DOHH2 (cell line): Measurements from ENCODE around the gene CCBE1.

Experiments used
- H3F3A ChIP-seq: fragments of 200-600 bp; sonication (generic), shearing (Covaris generic); 2 replicates; pipeline ENCODE4 v1.6.0; 2016; ENCODE audit warnings: antibody characterized with exemption, mild to moderate bottlenecking; ENCODE audit not compliant: control insufficient read depth, insufficient read depth
- H3K27ac ChIP-seq: fragments of 200-600 bp; sonication (generic); 2 replicates; pipeline ENCODE4 v1.5.1; 2014; ENCODE audit warnings: low read depth, mild to moderate bottlenecking, low read length, moderate library complexity
- H3K27me3 ChIP-seq: fragments of 200-600 bp; sonication (generic); 2 replicates; pipeline ENCODE4 v1.6.1; 2014; ENCODE audit warnings: mild to moderate bottlenecking, low read length, mixed read lengths; ENCODE audit not compliant: control insufficient read depth
- H3K36me3 ChIP-seq: fragments of 200-600 bp; sonication (generic); 2 replicates; pipeline ENCODE4 v1.6.1; 2014; ENCODE audit warnings: mild to moderate bottlenecking, low read length, moderate library complexity, mixed read lengths; ENCODE audit not compliant: control insufficient read depth
- H3K4me1 ChIP-seq: fragments of 200-600 bp; sonication (generic); 2 replicates; pipeline ENCODE4 v1.6.1; 2014; ENCODE audit warnings: mild to moderate bottlenecking, low read length, mixed read lengths; ENCODE audit not compliant: control insufficient read depth
- H3K4me2 ChIP-seq: fragments of 200-600 bp; sonication (generic); 2 replicates; pipeline ENCODE4 v1.6.0; 2014; ENCODE audit warnings: mild to moderate bottlenecking, low read length, moderate library complexity
- H3K4me3 ChIP-seq: fragments of 200-600 bp; sonication (generic); 2 replicates; pipeline ENCODE4 v1.5.1; 2014; ENCODE audit warnings: mild to moderate bottlenecking, low read length, mixed read lengths
- H3K79me2 ChIP-seq: fragments of 200-600 bp; sonication (generic); 2 replicates; pipeline ENCODE4 v1.6.1; 2014; ENCODE audit warnings: mild to moderate bottlenecking, low read length, mixed read lengths; ENCODE audit not compliant: control insufficient read depth
- H3K9me2 ChIP-seq: fragments of 200-600 bp; sonication (generic); replicated peaks from 2 replicates; pipeline ENCODE4 v1.6.1; 2014; ENCODE audit warnings: mild to moderate bottlenecking, low read length, mixed read lengths; ENCODE audit not compliant: control insufficient read depth
- H3K9me3 ChIP-seq: fragments of 200-600 bp; sonication (generic); 2 replicates; pipeline ENCODE4 v1.6.1; 2014; ENCODE audit warnings: antibody characterized with exemption, low read length, mixed read lengths; ENCODE audit not compliant: control insufficient read depth, insufficient read depth
- H4K20me1 ChIP-seq: fragments of 200-600 bp; sonication (generic); 2 replicates; pipeline ENCODE4 v1.6.0; 2014; ENCODE audit warnings: low read depth, mild to moderate bottlenecking, antibody characterized with exemption, low read length, moderate library complexity; ENCODE audit not compliant: control insufficient read depth, insufficient read depth
- CTCF ChIP-seq: fragments of 200-600 bp; sonication (generic); IDR thresholded peaks from one replicate; pipeline ENCODE4 v1.5.1; 2014; ENCODE audit warnings: antibody characterized with exemption, mild to moderate bottlenecking, low read depth, low read length; ENCODE audit not compliant: poor library complexity, severe bottlenecking
- EZH2phosphoT487 ChIP-seq: fragments of 200-600 bp; sonication (generic); IDR thresholded peaks from 2 replicates; pipeline ENCODE4 v1.6.1; 2017; ENCODE audit warnings: borderline replicate concordance, mild to moderate bottlenecking, antibody characterized with exemption, low read length, moderate library complexity, mixed read lengths

CCBE1 gene

DNA sequence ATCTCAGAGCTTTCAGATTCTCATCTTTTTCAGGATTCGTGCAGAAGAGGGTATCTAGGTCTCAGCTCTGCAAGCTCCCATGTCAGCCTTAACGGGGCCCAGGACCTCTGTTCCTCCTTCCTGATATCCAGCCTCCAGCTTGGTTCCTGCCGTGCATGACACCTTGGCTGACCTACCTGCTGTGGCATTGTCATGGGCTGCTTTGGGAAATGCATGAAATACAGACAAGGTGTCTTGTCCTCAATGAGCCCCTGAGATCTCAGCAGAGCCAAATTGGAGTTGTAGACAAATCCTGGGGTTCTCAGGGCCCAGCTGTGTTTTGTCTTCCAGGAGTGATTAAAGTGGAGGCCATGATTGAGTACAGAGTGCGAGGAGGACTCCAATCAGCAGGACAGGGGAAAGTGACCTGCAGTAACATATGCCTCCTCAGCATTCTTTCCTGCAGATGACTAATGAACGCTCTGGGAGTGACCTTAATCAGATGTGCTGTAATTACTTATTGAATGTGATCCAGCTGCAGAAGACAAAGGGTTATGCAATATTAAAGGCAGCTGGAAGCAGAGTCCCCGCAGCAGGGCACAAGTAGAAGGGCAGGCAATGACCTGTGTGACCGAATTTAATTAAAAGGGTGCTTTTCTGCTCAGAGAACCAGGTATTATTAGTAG is 141.1 kb downstream of the CCBE1 start:
- H3K9me2 ChIP-seq: no peaks in the 10 kb centered on the region
- no peaks in the 10 kb centered on the region for H3K27me3 ChIP-seq

DNA sequence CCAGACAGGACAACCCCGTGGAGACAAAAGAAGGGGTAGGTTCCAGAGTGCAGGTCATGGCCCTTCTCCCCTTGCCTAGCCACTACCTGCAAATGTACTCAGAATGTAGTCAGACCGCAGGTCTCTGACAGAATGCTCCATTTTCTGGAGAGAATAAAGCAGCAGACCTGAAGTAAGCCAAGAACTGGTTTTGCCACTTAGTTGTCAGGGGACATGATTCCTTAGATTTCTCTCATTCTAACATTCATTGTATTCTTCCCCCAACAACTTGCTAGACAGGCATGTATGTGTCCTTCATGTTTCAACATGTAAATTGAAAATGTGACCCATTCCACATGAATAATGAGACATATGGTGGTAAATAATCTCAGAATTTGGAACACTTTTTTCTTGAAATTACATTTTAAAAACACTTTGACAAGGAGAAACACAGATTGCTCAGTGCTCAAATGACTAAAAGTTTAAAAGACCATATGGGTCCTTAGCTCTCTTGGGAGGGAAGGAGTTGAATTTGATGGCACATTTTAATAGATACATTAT is 142.4 kb downstream of the CCBE1 start:
- Histone ChIP-seq H3K27me3 (no peaks in the 10 kb centered on the region), H3F3A (no peaks in the 10 kb centered on the region), H3K79me2 (no peaks in the 10 kb centered on the region), H3K4me2 (no peak overlapping the region), H3K4me3 (no peak overlapping the region), H4K20me1 (no peaks in the 10 kb centered on the region), H3K36me3 (no peaks in the 10 kb centered on the region), H3K9me3 (no peaks in the 10 kb centered on the region), H3K4me1 (no peaks in the 10 kb centered on the region), H3K27ac (no peak overlapping the region), H3K9me2 (no peaks in the 10 kb centered on the region)
- TF ChIP-seq EZH2phosphoT487 (no peak), CTCF (no peak)

More for the DNA sequence above, 141.1 kb downstream of the CCBE1 start:
- no peaks in the 10 kb centered on the region for H3K79me2 ChIP-seq
- no peak overlapping the region for H3K4me3 ChIP-seq
- H4K20me1 ChIP-seq: no peaks in the 10 kb centered on the region
- TF ChIP-seq CTCF: no peak
- no peak for TF ChIP-seq EZH2phosphoT487
- no peak overlapping the region for H3K4me2 ChIP-seq
- no peaks in the 10 kb centered on the region for H3K4me1 ChIP-seq
- no peaks in the 10 kb centered on the region for H3K36me3 ChIP-seq
- no peak overlapping the region for H3K27ac ChIP-seq
- no peaks in the 10 kb centered on the region for H3F3A ChIP-seq
- H3K9me3 ChIP-seq: no peaks in the 10 kb centered on the region

DNA sequence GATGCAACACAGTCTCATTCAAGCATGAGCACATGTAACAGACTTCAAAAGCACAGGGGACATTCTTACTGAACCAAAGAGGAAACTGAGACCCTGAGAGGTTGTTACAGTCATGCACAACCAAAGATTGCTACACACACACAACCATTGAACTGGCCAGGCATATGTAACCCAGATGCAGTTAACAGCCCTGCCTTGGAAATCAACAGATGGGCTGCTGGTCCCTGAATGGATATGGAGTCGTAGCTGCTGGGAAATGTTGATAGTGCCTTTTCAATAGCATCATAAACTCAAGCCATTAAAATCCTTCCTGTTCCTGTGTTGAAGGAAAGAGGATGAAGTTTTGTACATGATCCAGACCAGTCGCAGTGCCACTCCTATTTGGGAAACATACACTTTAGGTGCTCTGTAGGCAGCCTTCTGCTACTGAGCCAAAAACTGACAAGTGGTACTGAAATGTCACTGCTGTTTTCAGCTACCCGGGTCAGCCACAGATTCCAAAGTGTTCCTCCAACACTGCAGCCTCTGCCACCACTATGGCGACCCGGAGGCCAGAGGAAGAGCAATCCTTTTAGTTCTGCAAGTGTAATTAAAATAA is 143.9 kb downstream of the CCBE1 start:
- no peaks in the 10 kb centered on the region for H3F3A ChIP-seq
- H3K36me3 ChIP-seq: no peaks in the 10 kb centered on the region
- H3K4me2 ChIP-seq: no peak overlapping the region
- H3K4me3 ChIP-seq: no peak overlapping the region
- no peak for TF ChIP-seq EZH2phosphoT487
- no peak for TF ChIP-seq CTCF
- no peaks in the 10 kb centered on the region for H3K4me1 ChIP-seq
- H3K27ac ChIP-seq: no peak overlapping the region
- no peaks in the 10 kb centered on the region for H3K79me2 ChIP-seq
- H3K9me3 ChIP-seq: no peaks in the 10 kb centered on the region
- no peaks in the 10 kb centered on the region for H4K20me1 ChIP-seq
- H3K9me2 ChIP-seq: no peaks in the 10 kb centered on the region
- no peaks in the 10 kb centered on the region for H3K27me3 ChIP-seq
